Coronary artery (tissue), 2 donors: ENCODE results near the gene RAB1A.

Source experiments
- DNase-seq: peaks from one replicate; pipeline ENCODE4 v3.0.0-alpha.2; 2017; ENCODE audit warnings: low spot score
- H3K27ac ChIP-seq, 2 donors: fragments of 200-600 bp; sonication (generic); one replicate each; pipeline ENCODE4 v1.5.1; 2016 to 2019
- H3K4me3 ChIP-seq: fragments of 200-600 bp; sonication (generic); 2 replicates; pipeline ENCODE4 v1.5.1; 2016; ENCODE audit warnings: mild to moderate bottlenecking, moderate library complexity
- CTCF ChIP-seq: fragments of 200-600 bp; sonication (generic); IDR thresholded peaks from one replicate; pipeline ENCODE4 v1.5.1; 2019; ENCODE audit warnings: antibody characterized with exemption

Gene RAB1A

GRCh38 chr2:65092791-65093190, 37.1 kb downstream of the RAB1A start:
- DNase-seq: no peak
- no peak overlapping the region for H3K4me3 ChIP-seq
- no peak for TF ChIP-seq CTCF
- no peak overlapping the region for H3K27ac ChIP-seq

DNA sequence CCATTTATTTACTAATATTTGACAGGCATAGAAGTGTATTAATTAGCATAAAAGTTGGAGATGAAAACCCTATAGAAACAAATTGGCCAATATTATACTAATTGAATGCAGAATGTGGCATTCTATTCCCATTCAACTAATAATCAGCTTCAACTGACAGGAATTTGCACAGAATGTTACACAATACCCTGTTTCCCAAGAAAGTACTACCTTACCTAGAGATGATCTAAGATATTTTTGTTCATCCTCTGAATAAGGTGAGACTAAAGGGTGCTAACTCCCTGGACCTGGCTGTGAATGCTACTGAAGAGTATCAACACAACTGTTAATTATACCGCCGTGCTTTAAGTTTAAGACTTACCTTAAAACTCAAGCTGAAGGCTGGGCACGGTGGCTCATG, 44.8 kb downstream of the RAB1A start:
- Histone ChIP-seq H3K4me3 (no peak overlapping the region), H3K27ac (no peak overlapping the region)
- TF ChIP-seq CTCF: no peak
- no peak for DNase-seq

- Histone ChIP-seq H3K4me3 (no peak overlapping the region), H3K27ac (no peak overlapping the region)
- no peak for TF ChIP-seq CTCF
- DNase-seq: no peak
Observed at GRCh38 chr2:65081232-65081685, 48.6 kb downstream of the RAB1A start.

GRCh38 chr2:65079017-65079416, 50.9 kb downstream of the RAB1A start:
- no peak for DNase-seq
- TF ChIP-seq CTCF: no peak
- no peak overlapping the region for H3K27ac ChIP-seq
- no peak overlapping the region for H3K4me3 ChIP-seq

DNA sequence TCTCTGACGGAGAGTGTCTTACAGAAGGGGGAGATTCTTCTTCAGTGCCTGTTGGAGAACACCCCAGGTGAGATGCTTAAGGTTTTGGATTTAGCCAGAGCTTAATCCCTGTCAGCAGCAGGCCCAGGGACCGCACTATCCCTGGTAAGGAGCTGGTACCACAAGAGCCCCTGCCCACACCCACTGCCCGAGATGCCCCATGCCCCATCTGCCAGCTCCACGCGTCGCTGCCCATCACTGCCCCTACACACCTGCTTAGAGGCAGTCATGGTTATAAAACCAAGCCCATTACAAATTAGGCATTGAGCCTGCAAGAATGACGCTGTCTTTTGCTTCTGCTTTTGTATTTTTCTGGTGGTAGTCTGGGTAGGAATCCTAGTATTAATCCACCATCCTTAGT, 52.0 kb downstream of the RAB1A start:
- DNase-seq: no peak
- no peak overlapping the region for H3K4me3 ChIP-seq
- no peak for TF ChIP-seq CTCF
- H3K27ac ChIP-seq: no peak overlapping the region

- peak overlapping the region in 1 of 2 donors; percentile 68 for H3K27ac ChIP-seq
- no peak for DNase-seq
- TF ChIP-seq CTCF: no peak
- no peak overlapping the region for H3K4me3 ChIP-seq
Observed at GRCh38 chr2:65076345-65076710, 53.6 kb downstream of the RAB1A start.

- no peak for TF ChIP-seq CTCF
- Histone ChIP-seq H3K27ac (peak overlapping the region; percentile 28 to 68), H3K4me3 (no peak overlapping the region)
- DNase-seq: no peak
Observed at GRCh38 chr2:65075605-65076344, 54.1 kb downstream of the RAB1A start.
